A549 (cell line): ENCODE results near the gene MTHFD2.

ENCODE experiments used
- CHD2 ChIP-seq: fragments of 150-350 bp; IDR thresholded peaks from 2 replicates; pipeline ENCODE4 v1.6.1; 2014; ENCODE audit warnings: low read length; ENCODE audit not compliant: partially characterized antibody
- CTCF ChIP-seq: fragments of >200 bp; sonication (Bioruptor Twin); formaldehyde crosslinking; IDR thresholded peaks from 3 replicates; pipeline ENCODE4 v1.5.1; 2016
- ESRRA ChIP-seq: fragments of 150-350 bp; IDR thresholded peaks from 2 replicates; pipeline ENCODE4 v1.6.1; 2014; ENCODE audit warnings: mild to moderate bottlenecking, low read length, borderline replicate concordance
- POLR2AphosphoS2 ChIP-seq: conservative IDR thresholded peaks from 2 replicates; pipeline ENCODE4 v1.6.1; 2012; ENCODE audit warnings: low read length, improper control_type of control experiment, inconsistent platforms
- RAD21 ChIP-seq, 2 experiments: fragments of >200 bp in 1 of 2; sonication (Bioruptor Twin) in 1 of 2; formaldehyde crosslinking in 1 of 2; IDR thresholded peaks in 1 of 2; conservative IDR thresholded peaks in 1 of 2; 2 replicates in 1 of 2; 3 replicates in 1 of 2; pipeline ENCODE4 v1.6.1; 2012 to 2018; ENCODE audit warnings: inconsistent platforms in 1 of 2
- RNF2 ChIP-seq: fragments of 200-600 bp; sonication (generic); IDR thresholded peaks from 2 replicates; pipeline ENCODE4 v1.6.1; 2016; ENCODE audit warnings: low read depth, mild to moderate bottlenecking, antibody characterized with exemption, moderate library complexity, borderline replicate concordance
- SMC3 ChIP-seq: fragments of >200 bp; sonication (Bioruptor Twin); formaldehyde crosslinking; IDR thresholded peaks from 3 replicates; pipeline ENCODE4 v1.6.1; 2018; ENCODE audit warnings: inconsistent platforms
- ZC3H11A ChIP-seq: fragments of 450-650 bp; IDR thresholded peaks from 2 replicates; pipeline ENCODE4 v1.6.1; 2014; ENCODE audit warnings: antibody characterized with exemption, mild to moderate bottlenecking
- TF ChIP-seq, protein P1 (sequence below): IDR thresholded peaks from 2 replicates; pipeline ENCODE4 v1.6.1; 2012

GRCh38 chr2:74246496-74247195 is 48.2 kb downstream of the MTHFD2 start:
- TF ChIP-seq RNF2: no peak
- no peak for TF ChIP-seq CTCF
- TF ChIP-seq ESRRA: no peak
- TF ChIP-seq SMC3: no peak
- TF ChIP-seq, protein P1, sequence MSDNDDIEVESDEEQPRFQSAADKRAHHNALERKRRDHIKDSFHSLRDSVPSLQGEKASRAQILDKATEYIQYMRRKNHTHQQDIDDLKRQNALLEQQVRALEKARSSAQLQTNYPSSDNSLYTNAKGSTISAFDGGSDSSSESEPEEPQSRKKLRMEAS: no peak
- no peak for TF ChIP-seq ZC3H11A
- TF ChIP-seq POLR2AphosphoS2: no peak
- TF ChIP-seq CHD2: no peak
- TF ChIP-seq RAD21 (conservative IDR thresholded peaks at IDR 0.05 in 1 of 2, IDR thresholded peaks at IDR 0.05 in 1 of 2): no peak
